Endothelial cell of umbilical vein (primary cell): Measurements from ENCODE around the gene IL3RA.

ENCODE experiments used
- EZH2 ChIP-seq: IDR thresholded peaks from 2 replicates; pipeline ENCODE4 v1.6.1; 2012; ENCODE audit warnings: borderline replicate concordance, low read depth, mild to moderate bottlenecking, moderate library complexity, low read length, inconsistent platforms; ENCODE audit not compliant: severe bottlenecking
- JUN ChIP-seq: IDR thresholded peaks from 2 replicates; pipeline ENCODE4 v1.6.1; 2011; ENCODE audit warnings: borderline replicate concordance, low read depth; ENCODE audit not compliant: insufficient read length, insufficient read depth
- POLR2A ChIP-seq: IDR thresholded peaks from 2 replicates; pipeline ENCODE4 v1.6.1; 2012; ENCODE audit warnings: low read depth, mild to moderate bottlenecking, control low read depth, low read length
- TF ChIP-seq, protein P1 (sequence below), 2 donors: IDR thresholded peaks; 1 replicate in 1 of 2; 2 replicates in 1 of 2; pipeline ENCODE4 v1.5.1; 2011; ENCODE audit warnings: low read length in 2 of 2, mild to moderate bottlenecking in 2 of 2, moderate library complexity in 2 of 2, control low read depth in 1 of 2, inconsistent platforms in 1 of 2, low read depth in 1 of 2; ENCODE audit not compliant: insufficient read depth in 1 of 2; ENCODE audit errors: extremely low read depth in 1 of 2

DNA sequence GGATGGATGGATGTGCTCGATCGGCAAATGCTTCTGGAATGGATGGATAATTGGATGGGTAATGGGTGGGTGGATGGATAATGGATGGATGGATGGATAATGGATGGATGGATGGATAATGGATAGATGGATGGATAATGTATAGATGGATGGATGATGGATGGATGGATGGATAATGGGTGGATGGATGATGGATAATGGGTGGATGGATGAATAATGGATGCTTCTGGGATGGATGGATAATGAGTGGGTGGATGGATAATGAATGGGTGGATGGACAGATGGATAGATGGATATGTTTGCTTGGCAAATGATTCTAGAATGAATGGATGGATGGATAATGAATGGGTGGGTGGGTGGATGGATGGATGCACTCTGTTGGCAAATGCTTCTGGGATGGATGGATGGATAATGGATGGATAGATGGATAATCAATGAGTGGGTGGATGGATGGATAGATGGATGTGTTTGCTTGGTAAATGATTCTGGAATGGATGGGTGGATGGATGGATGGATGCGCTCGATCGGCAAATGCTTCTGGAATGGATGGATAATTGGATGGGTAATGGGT lies 59.1 kb downstream of the IL3RA start:
- TF ChIP-seq EZH2 (no peak), JUN (no peak), POLR2A (no peak)
- TF ChIP-seq, protein P1, sequence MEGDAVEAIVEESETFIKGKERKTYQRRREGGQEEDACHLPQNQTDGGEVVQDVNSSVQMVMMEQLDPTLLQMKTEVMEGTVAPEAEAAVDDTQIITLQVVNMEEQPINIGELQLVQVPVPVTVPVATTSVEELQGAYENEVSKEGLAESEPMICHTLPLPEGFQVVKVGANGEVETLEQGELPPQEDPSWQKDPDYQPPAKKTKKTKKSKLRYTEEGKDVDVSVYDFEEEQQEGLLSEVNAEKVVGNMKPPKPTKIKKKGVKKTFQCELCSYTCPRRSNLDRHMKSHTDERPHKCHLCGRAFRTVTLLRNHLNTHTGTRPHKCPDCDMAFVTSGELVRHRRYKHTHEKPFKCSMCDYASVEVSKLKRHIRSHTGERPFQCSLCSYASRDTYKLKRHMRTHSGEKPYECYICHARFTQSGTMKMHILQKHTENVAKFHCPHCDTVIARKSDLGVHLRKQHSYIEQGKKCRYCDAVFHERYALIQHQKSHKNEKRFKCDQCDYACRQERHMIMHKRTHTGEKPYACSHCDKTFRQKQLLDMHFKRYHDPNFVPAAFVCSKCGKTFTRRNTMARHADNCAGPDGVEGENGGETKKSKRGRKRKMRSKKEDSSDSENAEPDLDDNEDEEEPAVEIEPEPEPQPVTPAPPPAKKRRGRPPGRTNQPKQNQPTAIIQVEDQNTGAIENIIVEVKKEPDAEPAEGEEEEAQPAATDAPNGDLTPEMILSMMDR (IDR thresholded peaks at IDR 0.05; ENCODE audit: extremely low read depth in 1 of 2, insufficient read depth in 1 of 2, low read depth in 1 of 2, low read length in 2 of 2): no peak
